ENCODE measurements around the gene SLC45A2.
A peak's percentile ranks its signal among the peaks of the same experiment; 100 is the strongest.

SLC45A2 gene

DNA sequence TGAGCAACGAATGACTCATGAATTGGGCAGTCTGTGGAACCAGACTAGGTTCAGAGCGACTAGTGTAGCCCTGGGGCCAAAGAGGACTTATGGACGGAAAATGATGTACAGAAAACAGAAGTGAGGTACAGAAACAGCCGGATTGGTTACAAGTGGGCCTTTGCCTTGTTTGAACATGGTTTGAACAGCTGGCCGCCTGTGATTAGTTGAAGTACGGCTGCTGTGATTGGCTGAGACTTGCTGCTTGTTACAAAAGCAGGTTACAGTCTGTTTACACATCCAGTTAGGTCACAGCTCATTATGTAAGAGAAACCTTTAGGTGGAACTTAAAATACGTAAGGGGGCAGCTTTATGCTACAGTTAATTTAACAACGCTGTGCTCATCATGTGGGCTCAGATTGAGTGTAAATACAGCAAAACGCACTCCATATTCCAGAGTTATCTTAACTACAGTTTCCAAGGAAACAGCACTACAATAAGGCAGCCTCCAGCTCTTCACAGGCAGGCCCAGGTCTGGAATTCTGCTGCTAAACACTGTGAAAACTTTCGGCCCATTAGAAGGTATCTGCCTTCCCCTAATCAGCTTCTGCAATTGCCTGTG is 16.8 kb upstream of the SLC45A2 start:
- no peak for DNase-seq (ENCODE audit: low read depth)
- TF ChIP-seq, protein P1, sequence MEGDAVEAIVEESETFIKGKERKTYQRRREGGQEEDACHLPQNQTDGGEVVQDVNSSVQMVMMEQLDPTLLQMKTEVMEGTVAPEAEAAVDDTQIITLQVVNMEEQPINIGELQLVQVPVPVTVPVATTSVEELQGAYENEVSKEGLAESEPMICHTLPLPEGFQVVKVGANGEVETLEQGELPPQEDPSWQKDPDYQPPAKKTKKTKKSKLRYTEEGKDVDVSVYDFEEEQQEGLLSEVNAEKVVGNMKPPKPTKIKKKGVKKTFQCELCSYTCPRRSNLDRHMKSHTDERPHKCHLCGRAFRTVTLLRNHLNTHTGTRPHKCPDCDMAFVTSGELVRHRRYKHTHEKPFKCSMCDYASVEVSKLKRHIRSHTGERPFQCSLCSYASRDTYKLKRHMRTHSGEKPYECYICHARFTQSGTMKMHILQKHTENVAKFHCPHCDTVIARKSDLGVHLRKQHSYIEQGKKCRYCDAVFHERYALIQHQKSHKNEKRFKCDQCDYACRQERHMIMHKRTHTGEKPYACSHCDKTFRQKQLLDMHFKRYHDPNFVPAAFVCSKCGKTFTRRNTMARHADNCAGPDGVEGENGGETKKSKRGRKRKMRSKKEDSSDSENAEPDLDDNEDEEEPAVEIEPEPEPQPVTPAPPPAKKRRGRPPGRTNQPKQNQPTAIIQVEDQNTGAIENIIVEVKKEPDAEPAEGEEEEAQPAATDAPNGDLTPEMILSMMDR (conservative IDR thresholded peaks at IDR 0.05; ENCODE audit: low read depth, low read length): no peak
- no peak overlapping the region for H3K4me3 ChIP-seq (ENCODE audit: low read length)

DNA sequence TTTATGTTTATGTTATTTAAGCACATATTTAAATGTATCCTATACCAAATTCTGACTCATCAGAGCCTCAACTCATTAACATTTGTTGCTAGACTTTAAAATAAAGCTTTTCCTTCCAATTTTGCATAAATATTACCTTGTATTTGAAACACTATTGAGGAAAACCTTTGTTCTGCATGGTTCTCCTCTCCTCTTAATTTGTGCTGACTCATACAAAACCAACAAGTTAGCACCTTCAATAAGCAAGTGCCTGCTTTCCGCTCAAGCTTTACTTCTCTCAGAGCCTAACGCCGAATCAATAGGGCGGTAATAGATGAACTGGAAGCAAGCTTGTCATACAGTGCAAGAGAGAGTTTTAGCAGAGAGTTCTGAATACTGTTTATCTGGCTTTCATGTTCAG is 15.5 kb upstream of the SLC45A2 start:
- no peak for DNase-seq (ENCODE audit: low read depth)
- TF ChIP-seq, protein P1 (conservative IDR thresholded peaks at IDR 0.05; ENCODE audit: low read depth, low read length): no peak
- no peak overlapping the region for H3K4me3 ChIP-seq (ENCODE audit: low read length)

DNA sequence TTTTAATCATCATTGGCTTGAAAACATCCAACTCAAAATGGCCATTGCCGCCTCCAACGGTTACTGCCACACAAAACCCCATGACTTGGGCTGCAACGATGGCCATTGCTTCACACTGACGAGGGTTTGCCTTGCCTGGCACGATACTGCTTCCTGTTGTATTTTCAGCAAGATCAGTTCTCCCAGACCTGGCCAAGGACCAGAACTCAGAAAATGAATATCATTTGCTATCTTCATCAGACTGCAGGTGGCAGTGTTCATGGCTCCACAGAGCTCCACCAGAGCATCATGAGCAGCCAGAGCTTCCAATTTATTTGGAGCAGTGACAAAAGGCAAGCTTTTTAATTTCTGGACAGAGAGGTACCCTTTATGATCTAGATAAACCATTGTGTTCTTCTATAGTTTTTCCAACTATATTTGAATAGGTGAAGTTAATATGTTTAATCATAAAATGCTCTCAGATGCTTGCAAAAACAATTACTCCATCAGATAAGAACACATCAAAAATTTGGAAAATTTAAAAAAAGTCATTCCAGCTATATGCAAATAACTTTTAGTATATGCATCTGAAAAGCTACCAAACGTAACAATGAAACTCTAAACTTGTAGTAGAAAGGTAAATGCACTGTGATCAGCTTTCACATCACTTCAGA is 13.0 kb upstream of the SLC45A2 start:
- DNase-seq (ENCODE audit: low read depth): peak; percentile 48
- no peak overlapping the region for H3K4me3 ChIP-seq (ENCODE audit: low read length)
- TF ChIP-seq, protein P1 (conservative IDR thresholded peaks at IDR 0.05; ENCODE audit: low read depth, low read length): peak; percentile 78

DNA sequence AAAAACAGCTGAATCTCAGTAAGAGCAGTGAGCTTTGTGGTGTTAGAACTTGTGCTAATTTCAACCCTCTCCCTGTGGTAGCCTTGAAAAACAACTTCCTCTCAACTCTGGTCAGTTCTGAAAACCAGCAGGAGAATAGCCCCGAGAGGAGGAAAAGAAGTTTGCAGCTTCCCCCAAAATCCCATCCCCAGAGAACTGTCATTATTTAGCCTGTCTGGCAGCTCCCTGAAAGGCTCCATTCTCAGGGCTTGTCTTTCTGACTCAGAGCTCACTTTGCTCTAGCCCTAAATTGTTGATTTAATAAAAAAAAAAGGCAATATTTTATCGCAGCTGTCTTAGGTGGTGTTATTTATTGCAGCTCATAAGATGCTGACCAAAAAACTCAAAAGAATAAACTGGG is 11.4 kb upstream of the SLC45A2 start:
- TF ChIP-seq, protein P1 (conservative IDR thresholded peaks at IDR 0.05; ENCODE audit: low read depth, low read length): no peak
- DNase-seq (ENCODE audit: low read depth): no peak
- H3K4me3 ChIP-seq (ENCODE audit: low read length): no peak overlapping the region

DNA sequence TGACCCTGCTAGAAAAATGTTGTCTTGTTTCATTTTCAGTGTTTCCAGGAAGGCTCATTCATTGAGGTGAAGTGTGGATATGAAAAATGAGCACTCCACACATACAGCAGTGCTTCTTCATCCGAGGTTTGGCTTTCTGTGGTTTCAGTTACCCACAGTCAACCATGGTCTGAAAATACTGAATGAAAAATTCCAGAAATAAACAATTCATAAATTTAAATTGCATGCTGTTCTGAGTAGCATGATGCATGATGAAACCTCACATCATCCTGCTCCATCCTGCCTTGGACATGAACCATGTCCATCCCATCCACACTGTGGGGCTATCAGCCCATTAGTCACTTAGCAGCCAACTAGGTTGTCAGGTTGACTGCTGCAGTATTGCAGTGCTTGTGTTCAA is 10.4 kb upstream of the SLC45A2 start:
- TF ChIP-seq, protein P1 (conservative IDR thresholded peaks at IDR 0.05; ENCODE audit: low read depth, low read length): no peak
- no peak overlapping the region for H3K4me3 ChIP-seq (ENCODE audit: low read length)
- no peak for DNase-seq (ENCODE audit: low read depth)

DNA sequence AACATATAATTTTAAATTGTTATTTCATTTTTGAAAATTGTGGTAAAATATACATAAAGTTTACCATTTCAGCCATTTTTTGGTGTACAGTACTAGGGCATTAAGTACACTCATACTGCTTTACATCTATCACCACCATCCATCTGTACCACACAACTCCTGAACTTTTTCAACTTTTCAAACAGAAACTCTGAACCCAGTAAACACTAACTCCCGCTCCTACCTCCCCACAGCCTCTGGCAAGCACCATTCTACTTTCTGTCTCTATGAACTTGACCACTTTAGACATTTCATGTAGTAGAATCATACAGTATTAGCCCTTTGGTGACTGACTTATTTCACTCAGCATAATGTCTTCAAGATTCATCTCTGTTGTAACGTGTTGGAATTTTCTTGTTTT is 8.4 kb upstream of the SLC45A2 start:
- TF ChIP-seq, protein P1 (conservative IDR thresholded peaks at IDR 0.05; ENCODE audit: low read depth, low read length): no peak
- H3K4me3 ChIP-seq (ENCODE audit: low read length): no peak overlapping the region
- no peak for DNase-seq (ENCODE audit: low read depth)

DNA sequence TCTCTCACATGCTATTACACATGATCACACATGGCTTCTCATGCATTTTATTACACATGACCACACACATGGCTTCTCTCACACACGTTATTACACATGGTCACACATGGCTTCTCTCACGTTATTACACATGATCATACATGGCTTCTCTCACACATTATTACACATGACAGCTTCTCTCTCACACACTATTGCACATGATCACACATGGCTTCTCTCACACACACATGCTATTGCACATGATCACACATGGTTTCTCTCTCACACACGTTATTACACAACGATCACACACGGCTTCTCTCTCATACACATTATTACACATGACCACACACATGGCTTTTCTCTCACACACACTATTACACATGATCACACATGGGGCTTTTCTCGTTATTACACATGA is 954 bp upstream of the SLC45A2 start:
- no peak overlapping the region for H3K4me3 ChIP-seq (ENCODE audit: low read length)
- DNase-seq (ENCODE audit: low read depth): no peak
- TF ChIP-seq, protein P1 (conservative IDR thresholded peaks at IDR 0.05; ENCODE audit: low read depth, low read length): no peak
